B cell (primary cell): Measurements from ENCODE around the gene ASPA. TPM values are rescaled to one million over a fixed set of nuclear protein-coding genes. Genes with fewer than 3 reads are reported as not detected.

Source experiments
- ATAC-seq: fragments of 200-7000 bp; cut with Tn5 transposase; one replicate; pipeline ENCODE4 v1.10.0; 2021; ENCODE audit warnings: low read depth, mild to moderate bottlenecking, moderate number of reproducible peaks, moderate library complexity
- CTCF ChIA-PET: fragments of 350-600 bp; sonication (Branson Sonifier 250); formaldehyde crosslinking; loops from one replicate; lab custom pipeline; 2021; ENCODE audit warnings: antibody characterized with exemption, inconsistent platforms; lab: Charles Lee
- POLR2A ChIA-PET: fragments of 350-600 bp; sonication (Branson Sonifier 250); formaldehyde crosslinking; loops from one replicate; lab custom pipeline; 2021; ENCODE audit warnings: antibody characterized with exemption; lab: Charles Lee
- DNase-seq: peaks from one replicate; pipeline ENCODE4 v3.0.0; 2013
- H2AFZ ChIP-seq: 2 replicates; pipeline ENCODE4 v1.6.1; 2012; ENCODE audit warnings: mild to moderate bottlenecking, low read depth, low read length; ENCODE audit not compliant: insufficient read depth, poor library complexity, severe bottlenecking
- H3K27ac ChIP-seq, 2 donors: 1 replicate in 1 of 2; 2 replicates in 1 of 2; pipeline ENCODE4 v1.5.1; 2012 to 2013; ENCODE audit warnings: low read length in 2 of 2, mild to moderate bottlenecking in 2 of 2, moderate library complexity in 1 of 2
- H3K27me3 ChIP-seq, 4 experiments: fragments of 200-600 bp in 1 of 4; sonication (generic) in 1 of 4; replicated peaks in 1 of 4; 1 replicate in 2 of 4; 2 replicates in 2 of 4; pipeline versions ENCODE4 v1.6.1 to v1.7.0; 2013 to 2016; ENCODE audit warnings: low read length in 3 of 4, mild to moderate bottlenecking in 2 of 4, mixed read lengths in 1 of 4, moderate library complexity in 1 of 4; ENCODE audit not compliant: insufficient read depth in 4 of 4, control insufficient read depth in 3 of 4; ENCODE audit errors: control extremely low read depth in 1 of 4
- H3K36me3 ChIP-seq, 2 experiments: replicated peaks in 1 of 2; 1 replicate in 1 of 2; 2 replicates in 1 of 2; pipeline versions ENCODE4 v1.6.1 to v1.7.1; 2013; ENCODE audit warnings: low read length in 1 of 2; ENCODE audit not compliant: insufficient read depth in 2 of 2, control insufficient read depth in 1 of 2; ENCODE audit errors: control extremely low read depth in 1 of 2, extremely low read depth in 1 of 2
- H3K4me1 ChIP-seq, 2 donors: fragments of 200-600 bp in 1 of 2; sonication (generic) in 1 of 2; 1 replicate in 1 of 2; 2 replicates in 1 of 2; pipeline versions ENCODE4 v1.5.1 to v1.6.1; 2013 to 2017; ENCODE audit warnings: low read length in 2 of 2; ENCODE audit not compliant: control insufficient read depth in 2 of 2, insufficient read depth in 2 of 2
- H3K4me2 ChIP-seq: replicated peaks from 2 replicates; pipeline ENCODE3; 2012; ENCODE audit warnings: mild to moderate bottlenecking, low read depth, low read length; ENCODE audit not compliant: poor library complexity, severe bottlenecking
- H3K4me3 ChIP-seq, 5 experiments: fragments of 200-600 bp in 1 of 5; sonication (generic) in 1 of 5; 1 replicate in 3 of 5; 2 replicates in 2 of 5; pipeline versions ENCODE4 v1.5.1 to v1.7.0; 2011 to 2016; ENCODE audit warnings: low read length in 4 of 5, mild to moderate bottlenecking in 4 of 5, low read depth in 2 of 5, control low read depth in 1 of 5, moderate library complexity in 1 of 5; ENCODE audit not compliant: insufficient read depth in 1 of 5; ENCODE audit errors: control extremely low read depth in 1 of 5, extremely low read depth in 1 of 5
- H3K79me2 ChIP-seq: fragments of 200-600 bp; sonication (generic); one replicate; pipeline ENCODE4 v1.6.0; 2016; ENCODE audit warnings: low read length; ENCODE audit not compliant: control insufficient read depth, insufficient read depth
- H3K9ac ChIP-seq: fragments of 200-600 bp; sonication (generic); 2 replicates; pipeline ENCODE4 v1.6.1; 2017; ENCODE audit warnings: mild to moderate bottlenecking, low read length, moderate library complexity
- H3K9me3 ChIP-seq, 3 donors: one replicate each; pipeline versions ENCODE4 v1.6.1 to v1.7.1; 2013; ENCODE audit warnings: low read length in 2 of 3; ENCODE audit not compliant: control insufficient read depth in 2 of 3, insufficient read depth in 1 of 3; ENCODE audit errors: control extremely low read depth in 1 of 3
- H4K20me1 ChIP-seq: 2 replicates; pipeline ENCODE4 v1.6.0; 2012; ENCODE audit warnings: mild to moderate bottlenecking, low read length; ENCODE audit not compliant: insufficient read depth, control insufficient read depth, poor library complexity, severe bottlenecking
- H3K27ac Mint-ChIP-seq: one replicate; pipeline ENCODE4 v1.8.0; 2021; ENCODE audit warnings: mixed read lengths
- H3K27me3 Mint-ChIP-seq: one replicate; pipeline ENCODE4 v1.8.0; 2021; ENCODE audit warnings: mixed read lengths
- H3K4me1 Mint-ChIP-seq: one replicate; pipeline ENCODE4 v1.8.0; 2021; ENCODE audit warnings: mixed read lengths
- H3K4me3 Mint-ChIP-seq: one replicate; pipeline ENCODE4 v1.8.0; 2021; ENCODE audit warnings: mixed read lengths
- H3K9me3 Mint-ChIP-seq: one replicate; pipeline ENCODE4 v1.8.0; 2022; ENCODE audit warnings: mixed read lengths; ENCODE audit not compliant: insufficient read depth
- CTCF ChIP-seq: fragments of 200-600 bp; IDR thresholded peaks from one replicate; pipeline ENCODE4 v1.8.0; 2022; ENCODE audit warnings: antibody characterized with exemption, mild to moderate bottlenecking
- EZH2 ChIP-seq: IDR thresholded peaks from 2 replicates; pipeline ENCODE4 v1.6.1; 2012; ENCODE audit warnings: borderline replicate concordance, low read depth, mild to moderate bottlenecking, moderate library complexity, low read length; ENCODE audit not compliant: insufficient read depth, poor library complexity, severe bottlenecking
- WGBS: methylation state at CpG from one replicate; pipeline ENCODE4 v1.1.5; 2013; ENCODE audit warnings: missing lambda C conversion rate; ENCODE audit not compliant: insufficient coverage; 5-methylcytosine and 5-hydroxymethylcytosine counted together
- intact Hi-C: fragments of 100-400 bp; cut with micrococcal nuclease; formaldehyde crosslinking; loops from one replicate; pipeline ENCODE4 v1.10.0; 2022
- polyA plus RNA-seq: library from polyadenylated mRNA; depleted of rRNA; stranded (reverse); fragments of >200 nt; gene quantifications from 2 replicates; pipeline ENCODE4 v1.2.3, GENCODE V29; 2012
- total RNA-seq, 2 donors: library from RNA; stranded (reverse); fragments of 120-200 nt in 1 of 2; gene quantifications; 1 replicate in 1 of 2; 2 replicates in 1 of 2; pipeline versions ENCODE4 v1.2.3 to v1.2.4, GENCODE V29; 2013 to 2022

Gene ASPA
- total and polyA plus RNA-seq, 2 donors (not counting 1 experiment from before 2014, with no cell fraction given): not detected

DNA sequence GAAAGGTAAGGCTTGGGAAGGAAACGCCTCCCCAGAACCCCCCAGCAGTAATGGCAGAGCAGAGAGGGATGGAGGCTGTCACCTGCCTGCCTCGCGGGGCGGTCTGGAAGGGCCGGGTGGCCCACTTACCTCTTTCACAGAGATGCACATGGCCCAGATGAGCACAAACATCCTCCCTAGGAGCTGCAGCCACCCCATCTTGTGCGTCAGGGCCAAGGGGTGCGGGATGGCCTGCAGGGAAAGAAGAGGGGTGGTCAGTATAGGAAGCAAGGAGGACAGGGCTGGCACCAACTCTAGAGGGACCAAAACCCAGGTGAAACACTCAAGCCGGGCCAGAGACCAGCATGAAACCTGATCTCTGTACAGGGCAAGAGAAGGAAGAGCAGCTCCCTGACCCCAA, 52.1 kb downstream of the ASPA start:
- POLR2A ChIA-PET: no interaction called here
- Histone ChIP-seq H3K27ac (no peak overlapping the region), H3K9ac (no peak overlapping the region), H3K27me3 (no peaks in the 10 kb centered on the region), H2AFZ (no peak overlapping the region), H4K20me1 (no peaks in the 10 kb centered on the region), H3K36me3 (no peaks in the 10 kb centered on the region), H3K79me2 (no peaks in the 10 kb centered on the region), H3K9me3 (no peaks in the 10 kb centered on the region), H3K4me1 (no peaks in the 10 kb centered on the region), H3K4me3 (no peak overlapping the region), H3K4me2 (no peak overlapping the region)
- H3K27ac Mint-ChIP-seq: no peak overlapping the region
- intact Hi-C loops: no loop called here
- WGBS: 97% methylated on average over 3 of the region's 8 CpGs
- no peak for DNase-seq
- no peak overlapping the region for H3K4me3 Mint-ChIP-seq
- TF ChIP-seq EZH2 (no peak), CTCF (no peak)
- H3K9me3 Mint-ChIP-seq: no peaks in the 10 kb centered on the region
- no peaks in the 10 kb centered on the region for H3K4me1 Mint-ChIP-seq
- CTCF ChIA-PET: no interaction called here
- ATAC-seq: no peak
- H3K27me3 Mint-ChIP-seq: no peaks in the 10 kb centered on the region

GRCh38 chr17:3528403-3528851, 52.6 kb downstream of the ASPA start:
- no peaks in the 10 kb centered on the region for H3K36me3 ChIP-seq
- POLR2A ChIA-PET: no interaction called here
- H3K4me3 Mint-ChIP-seq: no peak overlapping the region

More at GRCh38 chr17:3528403-3528851, 52.6 kb downstream of the ASPA start:
- no peaks in the 10 kb centered on the region for H3K9me3 ChIP-seq
- no peaks in the 10 kb centered on the region for H3K27me3 ChIP-seq
- Mint-ChIP-seq H3K9me3 (no peaks in the 10 kb centered on the region), H3K27me3 (no peaks in the 10 kb centered on the region), H3K4me1 (peaks cover 4% of the 10 kb centered on the region), H3K27ac (no peak overlapping the region)
- intact Hi-C loops: no loop called here
- H3K79me2 ChIP-seq: no peaks in the 10 kb centered on the region
- H3K4me1 ChIP-seq: no peaks in the 10 kb centered on the region
- no peaks in the 10 kb centered on the region for H4K20me1 ChIP-seq
- H3K4me3 ChIP-seq: no peak overlapping the region
- CTCF ChIA-PET: no interaction called here
- no peak overlapping the region for H2AFZ ChIP-seq
- no peak for TF ChIP-seq CTCF
- no peak for TF ChIP-seq EZH2
- H3K4me2 ChIP-seq: no peak overlapping the region
- ATAC-seq (no peak), DNase-seq (no peak)
- H3K9ac ChIP-seq: no peak overlapping the region
- 86% methylated on average over 11 of the region's 14 CpGs for WGBS
- H3K27ac ChIP-seq: no peak overlapping the region
